Activated CD8-positive, alpha-beta memory T cell treated with anti-CD3 and anti-CD28 coated beads, Interleukin-2, amount 50 U/mL, for 4 hours (primary cell): ENCODE results near the gene MIDN.
A peak's percentile ranks its signal among the peaks of the same experiment; 100 is the strongest.

ENCODE experiments used
- DNase-seq: peaks from one replicate; pipeline ENCODE4 v3.0.0-alpha.2; 2020

The MIDN gene

DNA sequence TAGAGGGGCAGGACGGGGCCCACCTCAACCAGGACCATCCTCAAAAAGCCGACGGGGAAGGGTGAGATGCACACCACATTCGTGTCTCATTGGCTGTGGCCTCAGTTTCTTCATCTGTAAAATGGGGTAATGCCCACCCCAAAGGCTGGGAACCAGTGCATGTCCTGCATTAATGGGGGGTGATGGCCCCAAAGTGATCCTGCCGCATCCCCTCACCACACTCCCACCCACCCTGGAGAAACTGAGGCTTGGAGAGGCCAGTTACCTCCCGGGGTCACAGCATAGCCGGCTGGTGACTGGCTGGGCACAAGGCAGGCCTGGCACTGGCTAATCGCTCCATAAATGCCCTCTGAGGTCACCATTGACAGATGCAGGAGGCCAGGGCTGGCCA is 640 bp upstream of the MIDN start:
- DNase-seq: no peak

GRCh38 chr19:1248786-1249297 is 459 bp downstream of the MIDN start:
- peak; percentile 88 for DNase-seq

DNA sequence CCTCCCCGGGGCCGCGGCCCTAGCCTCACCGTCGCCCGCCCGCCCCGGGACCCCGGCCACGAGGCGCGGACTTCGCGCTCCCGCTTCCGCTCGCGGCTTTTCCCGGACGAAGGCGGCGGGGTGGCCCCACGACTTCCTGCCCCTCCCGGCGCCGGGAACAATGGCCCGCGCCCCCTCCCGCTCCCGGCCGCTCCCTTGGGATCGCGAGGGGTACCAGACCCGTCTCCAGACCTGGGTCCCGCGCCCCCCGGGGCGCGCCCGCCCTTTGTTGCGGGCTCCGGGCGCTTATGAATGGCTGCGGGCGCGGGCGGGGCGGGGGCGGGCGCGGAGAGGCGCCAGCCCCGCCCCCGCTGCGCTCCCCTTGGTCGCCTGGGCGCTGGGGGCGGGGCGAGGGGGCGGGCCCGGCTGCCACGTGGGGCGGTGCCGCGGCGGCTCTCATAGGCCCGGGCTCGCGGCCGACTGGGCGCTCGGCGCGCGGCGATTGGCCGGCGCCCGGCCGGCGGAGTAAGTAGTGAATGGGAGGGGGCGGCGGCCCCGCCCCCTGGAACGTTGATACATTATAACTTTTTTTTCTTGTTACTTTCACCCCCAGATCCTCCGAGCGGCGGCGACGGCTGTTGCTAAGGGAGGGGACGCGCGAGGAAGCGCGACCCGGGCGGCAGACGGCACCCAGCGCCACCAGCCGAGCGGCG is 1.1 kb downstream of the MIDN start:
- DNase-seq: peak; percentile 92

- no peak for DNase-seq
Measured at GRCh38 chr19:1249990-1250436, 1.6 kb downstream of the MIDN start.

DNA sequence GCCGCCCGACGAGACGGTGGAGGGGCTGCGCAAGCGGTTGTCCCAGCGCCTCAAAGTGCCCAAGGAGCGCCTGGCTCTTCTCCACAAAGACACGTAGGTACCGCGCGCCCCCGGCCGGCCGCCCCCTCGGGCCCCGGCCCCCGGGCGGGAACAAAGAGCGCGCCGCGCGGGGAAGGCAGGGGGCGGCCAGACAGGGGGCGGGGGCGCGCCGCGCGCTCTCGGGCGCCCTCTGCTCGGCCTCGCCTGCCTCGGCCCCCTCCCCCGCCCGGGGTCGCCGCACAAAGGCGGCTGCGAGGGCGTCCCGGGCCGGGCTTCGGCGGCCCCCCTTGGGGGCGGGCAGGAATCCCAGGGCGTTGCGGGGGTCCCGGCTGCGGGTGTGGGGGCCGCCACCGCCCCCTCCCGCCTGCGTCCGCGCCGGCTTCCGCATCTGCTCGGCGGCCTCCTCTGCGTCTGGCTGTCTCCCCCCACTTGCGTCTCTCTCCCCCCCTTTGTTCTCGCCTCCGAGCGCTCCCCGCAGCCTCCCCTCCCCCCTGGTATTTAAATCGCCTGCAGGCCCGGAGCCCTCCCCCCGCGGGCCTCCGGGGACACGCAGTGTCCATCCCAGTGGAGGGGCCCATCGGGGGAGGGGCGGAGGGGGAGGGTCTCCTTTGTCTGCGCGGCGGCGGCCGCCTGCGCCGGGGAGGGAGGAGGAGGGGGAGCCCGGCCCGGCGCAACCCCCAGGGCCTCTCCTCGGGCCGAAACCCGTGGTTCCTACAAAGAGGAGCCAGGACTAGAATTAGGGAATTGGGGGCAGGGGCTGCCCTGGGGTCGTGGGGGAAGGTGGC is 2.3 kb downstream of the MIDN start:
- peak; percentile 65 for DNase-seq

DNA sequence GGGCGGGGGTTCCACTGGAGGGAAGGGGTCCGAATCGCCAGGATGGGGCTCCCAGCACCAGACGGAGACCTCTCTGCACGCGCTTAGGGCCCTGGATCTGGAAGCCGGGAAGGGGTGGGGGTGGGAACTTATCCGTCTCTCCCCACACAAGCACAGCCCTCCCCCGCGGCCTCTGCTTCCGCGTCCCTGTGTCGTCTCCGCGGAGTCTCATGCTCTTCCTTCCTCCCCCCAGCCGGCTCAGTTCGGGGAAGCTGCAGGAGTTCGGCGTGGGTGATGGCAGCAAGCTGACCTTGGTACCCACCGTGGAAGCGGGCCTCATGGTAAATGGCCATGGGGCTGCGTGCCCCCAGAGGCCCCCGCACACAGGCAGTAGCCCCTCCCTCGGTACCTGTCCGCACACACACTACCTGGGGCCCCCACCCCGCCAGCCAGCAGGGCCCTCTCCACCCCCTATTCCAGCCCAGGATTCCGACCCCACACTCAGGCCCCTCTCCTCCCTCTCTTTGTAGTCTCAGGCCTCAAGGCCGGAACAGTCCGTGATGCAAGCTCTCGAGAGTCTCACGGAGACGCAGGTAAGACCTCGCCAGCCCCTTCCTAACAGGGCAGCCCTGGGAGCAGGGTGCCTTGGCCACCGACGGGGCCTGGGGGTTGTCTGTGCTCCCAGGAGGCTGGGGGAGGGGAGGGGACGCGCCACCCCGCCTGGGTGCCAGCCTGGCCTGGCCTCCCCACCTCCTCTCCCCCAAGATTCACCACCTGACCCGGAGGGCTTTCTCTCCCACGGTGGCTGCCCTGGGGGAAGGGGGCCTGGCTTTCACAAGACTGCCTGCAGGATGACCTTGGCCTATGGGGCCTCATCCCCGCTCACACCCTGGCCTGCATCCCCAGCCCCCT is 3.2 kb downstream of the MIDN start:
- peak; percentile 66 for DNase-seq

GRCh38 chr19:1252221-1252820 is 3.9 kb downstream of the MIDN start:
- peak; percentile 64 for DNase-seq

- DNase-seq: peak; percentile 73
Measured at GRCh38 chr19:1252821-1253513, 4.6 kb downstream of the MIDN start.

DNA sequence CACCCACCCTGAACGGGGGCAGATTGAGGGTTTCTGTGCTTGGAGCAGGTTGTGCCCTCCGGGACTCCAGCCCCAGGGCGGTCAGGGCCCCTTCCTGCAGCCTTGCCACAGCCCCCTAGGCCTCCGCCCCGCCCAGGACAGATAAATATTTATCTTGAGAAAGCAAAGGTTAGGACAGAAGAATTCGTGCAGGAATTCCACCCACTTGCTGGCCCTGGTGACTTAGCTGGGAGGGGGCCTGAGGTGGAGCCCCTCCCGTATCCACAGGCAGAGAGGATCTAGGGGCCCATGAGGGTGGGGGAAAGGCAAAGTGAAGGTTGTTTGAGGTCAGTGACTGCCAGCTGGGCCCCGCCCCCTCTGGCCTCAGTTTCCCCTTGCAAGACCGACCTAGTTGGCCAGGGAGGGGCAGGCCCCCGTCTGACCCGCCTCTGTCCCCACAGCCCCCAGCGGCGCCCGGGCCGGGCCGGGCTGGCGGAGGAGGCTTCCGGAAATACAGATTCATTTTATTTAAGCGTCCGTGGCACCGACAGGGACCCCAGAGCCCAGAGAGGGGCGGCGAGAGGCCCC is 5.2 kb downstream of the MIDN start:
- DNase-seq: no peak

- no peak for DNase-seq
Measured at GRCh38 chr19:1254081-1254527, 5.7 kb downstream of the MIDN start.

- no peak for DNase-seq
Measured at GRCh38 chr19:1254530-1255185, 6.3 kb downstream of the MIDN start.

DNA sequence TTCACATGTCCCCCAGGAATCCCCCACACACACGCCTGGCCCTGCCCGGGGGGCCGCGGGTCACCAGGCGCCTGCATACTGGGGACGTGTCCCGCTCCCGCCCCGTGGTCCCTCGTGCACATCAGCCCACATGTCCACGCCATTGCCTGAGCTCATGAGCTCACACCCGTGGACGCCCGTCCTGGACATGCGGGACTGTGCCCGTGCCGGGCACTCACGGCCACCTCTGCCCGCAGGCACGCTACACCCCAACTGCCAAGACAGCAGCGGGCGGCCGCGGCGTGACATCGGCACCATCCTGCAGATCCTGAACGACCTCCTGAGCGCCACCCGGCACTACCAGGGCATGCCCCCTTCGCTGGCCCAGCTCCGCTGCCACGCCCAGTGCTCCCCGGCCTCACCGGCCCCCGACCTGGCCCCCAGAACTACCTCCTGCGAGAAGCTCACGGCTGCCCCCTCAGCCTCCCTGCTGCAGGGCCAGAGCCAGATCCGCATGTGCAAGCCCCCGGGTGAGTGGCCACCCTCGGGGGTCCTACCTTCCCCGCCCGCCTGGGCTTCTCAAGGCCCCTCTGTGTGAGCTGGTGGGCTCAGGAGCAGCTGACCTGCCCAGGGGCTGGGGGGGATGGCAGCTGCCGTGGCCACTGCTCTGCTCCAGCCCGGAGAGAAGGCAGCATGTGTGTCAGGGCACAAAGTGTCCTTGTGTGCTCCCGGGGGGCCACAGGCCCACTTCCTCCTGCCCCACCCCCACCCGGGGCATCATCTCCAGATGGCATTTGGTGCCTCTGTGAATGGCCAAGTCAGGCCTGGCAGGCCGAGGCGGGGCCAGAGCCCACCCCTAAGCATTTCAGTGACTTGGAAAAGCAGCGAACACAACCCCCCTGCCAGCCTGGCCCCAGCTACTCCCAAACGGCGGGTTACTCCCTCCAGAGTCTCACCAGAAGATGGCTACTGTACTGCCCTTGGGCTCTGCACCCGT is 7.1 kb downstream of the MIDN start:
- no peak for DNase-seq

GRCh38 chr19:1256646-1257474 is 8.5 kb downstream of the MIDN start:
- no peak for DNase-seq

DNA sequence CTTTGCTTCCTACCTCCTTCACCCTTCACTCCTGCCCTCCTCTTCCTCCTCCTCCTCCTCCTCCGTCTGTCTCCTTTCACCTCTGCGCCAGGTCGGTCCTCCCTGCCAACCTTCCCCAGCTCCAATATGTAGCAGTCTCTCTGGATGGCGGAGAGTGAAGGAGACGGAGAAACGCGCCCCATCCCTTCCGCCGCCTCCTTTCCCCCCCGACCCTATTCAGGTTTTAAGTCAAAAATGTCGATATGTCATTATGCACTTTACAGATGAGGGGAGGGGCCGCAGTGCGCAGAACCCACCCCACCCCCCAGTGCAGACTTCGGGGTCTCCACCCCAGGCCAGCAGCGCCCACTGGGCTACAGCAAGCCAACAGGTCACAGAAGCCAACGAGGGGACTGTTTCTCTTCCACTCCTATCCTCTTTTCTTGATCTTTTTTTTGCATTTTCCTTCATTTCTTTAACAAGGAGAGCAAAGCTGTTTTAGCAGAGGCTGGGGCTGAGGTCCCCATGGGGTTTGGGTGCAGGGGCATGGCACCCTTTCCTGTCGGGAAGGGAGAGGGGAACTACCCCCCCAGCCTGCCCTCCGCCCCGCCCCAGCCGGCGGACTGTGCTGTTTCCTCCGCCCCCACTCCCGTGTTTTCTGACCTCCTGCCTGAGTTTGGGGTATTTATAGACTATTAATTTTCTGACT is 9.2 kb downstream of the MIDN start:
- no peak for DNase-seq

- DNase-seq: no peak
Measured at GRCh38 chr19:1258163-1258492, 9.7 kb downstream of the MIDN start.

- no peak for DNase-seq
Measured at GRCh38 chr19:1258707-1259205, 10.4 kb downstream of the MIDN start.

- DNase-seq: peak; percentile 62
Measured at GRCh38 chr19:1259206-1259875, 11.0 kb downstream of the MIDN start.
